CD4-positive, alpha-beta T cell treated with Interleukin-21 for 1 hour (primary cell): ENCODE data around the gene CERS5.

Source experiments
- DNase-seq: peaks from one replicate; pipeline ENCODE4 v3.0.0-alpha.2; 2020

Gene CERS5

GRCh38 chr12:50167049-50167828, at the start of gene CERS5:
Gene CERS5 (minus strand): TSS chr12:50167369. CDS start chr12:50167297, 72 bp downstream.
- peak; percentile 98 for DNase-seq

DNA sequence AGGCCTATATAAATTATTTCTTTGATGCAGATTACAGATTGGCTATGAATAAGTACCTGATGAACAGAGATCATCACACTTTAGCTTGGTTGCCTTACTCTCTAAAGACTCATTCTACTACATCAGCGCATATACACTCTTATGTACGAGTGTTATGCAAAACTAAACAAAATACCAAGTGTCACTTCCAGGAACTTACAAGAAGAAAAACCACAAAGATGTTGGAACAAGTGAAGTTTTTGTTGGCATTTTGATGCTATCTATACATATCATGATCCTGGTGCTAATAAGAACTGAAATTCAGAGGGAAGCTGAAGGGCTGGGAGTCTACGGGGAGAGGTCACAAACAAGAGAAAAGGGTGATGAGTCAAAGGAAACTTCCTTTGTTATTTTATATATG, 47.9 kb upstream of the CERS5 start:
- no peak for DNase-seq

GRCh38 chr12:50214018-50214417, 46.8 kb upstream of the CERS5 start:
- no peak for DNase-seq

GRCh38 chr12:50213439-50213838, 46.3 kb upstream of the CERS5 start:
- no peak for DNase-seq

GRCh38 chr12:50212071-50212467, 44.9 kb upstream of the CERS5 start:
- DNase-seq, result no peak

GRCh38 chr12:50211392-50212070, 44.4 kb upstream of the CERS5 start:
- DNase-seq, result no peak

GRCh38 chr12:50207424-50207823, 40.3 kb upstream of the CERS5 start:
- DNase-seq, result no peak

DNA sequence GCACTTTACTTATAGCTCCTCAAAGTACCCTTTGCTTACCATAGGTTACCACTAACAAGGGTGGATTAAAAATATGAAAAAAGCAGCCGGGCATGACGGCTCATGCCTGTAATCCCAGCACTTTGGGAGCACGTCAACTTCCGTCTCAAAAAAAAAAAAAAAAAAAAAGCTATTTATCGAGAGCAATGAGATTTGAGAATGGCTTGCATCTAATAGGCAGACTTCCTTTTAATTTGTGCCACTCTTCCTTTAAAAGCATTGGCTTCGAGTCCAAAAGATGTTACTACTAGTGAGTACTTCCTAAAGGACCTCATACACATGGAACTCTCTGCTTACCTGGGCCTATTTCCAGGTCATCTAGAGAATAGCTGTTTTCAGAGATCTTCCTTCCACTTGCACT, 38.5 kb upstream of the CERS5 start:
- no peak for DNase-seq

GRCh38 chr12:50203691-50204090, 36.5 kb upstream of the CERS5 start:
- DNase-seq, result no peak

GRCh38 chr12:50201987-50202521, 34.9 kb upstream of the CERS5 start:
- no peak for DNase-seq

DNA sequence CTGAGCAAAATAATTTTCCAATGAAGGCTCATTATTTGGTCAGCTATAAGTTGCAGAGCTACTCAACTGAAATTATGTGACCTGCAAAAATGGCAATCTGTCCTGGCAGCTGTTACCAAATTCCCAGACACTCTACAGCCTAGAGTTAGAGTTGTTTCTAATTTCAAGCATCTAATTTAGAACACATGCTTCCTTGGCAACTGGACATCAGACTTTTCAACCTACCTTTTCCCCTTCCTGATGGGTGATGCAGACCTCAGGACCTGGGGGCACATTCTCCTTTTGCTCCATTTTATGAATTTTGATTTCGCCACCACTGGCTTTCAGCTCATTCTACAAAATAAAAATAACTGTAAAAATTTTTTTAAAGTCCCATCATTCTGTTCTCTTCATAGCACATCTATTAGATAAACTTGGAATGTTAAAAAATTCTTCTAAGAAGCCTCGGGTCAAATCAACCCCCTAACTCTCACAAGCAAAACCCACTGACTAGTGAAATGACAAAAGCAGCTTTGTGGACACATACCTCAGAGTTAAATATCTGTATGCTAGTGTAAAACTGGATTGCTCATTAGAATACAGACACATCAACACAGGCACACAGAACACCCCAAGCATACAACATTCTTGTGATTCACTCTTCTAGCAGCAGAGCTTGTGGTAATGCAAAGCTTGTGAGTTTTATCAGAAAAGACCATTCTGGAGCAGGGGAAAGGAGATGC, 33.5 kb upstream of the CERS5 start:
- DNase-seq, result no peak

DNA sequence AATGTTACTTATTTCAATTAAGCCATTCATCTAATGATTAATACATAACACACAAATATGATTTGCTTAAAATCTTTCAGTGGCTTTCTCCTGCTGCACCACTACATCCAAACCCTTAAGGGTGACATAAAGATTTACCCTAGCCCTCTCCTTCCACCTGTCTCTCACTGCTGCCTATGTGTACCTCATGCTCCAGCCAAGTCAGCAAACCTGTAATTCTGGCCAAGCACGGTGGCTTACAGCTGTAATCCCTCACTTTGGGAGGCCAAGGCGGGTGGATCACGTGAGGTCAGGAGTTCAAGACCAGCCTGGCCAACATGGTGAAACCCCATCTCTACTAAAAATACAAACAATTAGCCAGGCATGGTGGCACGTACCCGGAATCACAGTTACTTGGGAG, 31.7 kb upstream of the CERS5 start:
- DNase-seq, result no peak

- no peak for DNase-seq
Observed at GRCh38 chr12:50197297-50197727, 30.1 kb upstream of the CERS5 start.

DNA sequence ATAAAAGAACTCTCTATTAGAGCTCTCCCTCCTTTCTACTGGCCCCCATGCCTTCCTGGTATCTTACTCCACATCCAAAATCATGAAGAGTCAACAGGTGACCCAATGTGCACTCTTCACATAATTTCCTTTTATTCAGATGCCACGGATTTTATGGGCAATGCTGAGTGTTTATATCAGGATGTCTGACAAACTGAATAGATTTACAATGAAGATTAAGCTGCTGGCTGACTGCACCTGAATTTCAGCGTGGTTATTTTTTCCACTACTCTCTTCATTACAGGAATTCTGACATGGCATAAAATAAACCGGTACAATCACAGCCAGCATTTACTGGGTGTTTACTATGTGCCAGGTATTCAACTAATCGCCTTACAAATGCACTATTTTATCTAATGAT, 29.4 kb upstream of the CERS5 start:
- DNase-seq, result no peak

DNA sequence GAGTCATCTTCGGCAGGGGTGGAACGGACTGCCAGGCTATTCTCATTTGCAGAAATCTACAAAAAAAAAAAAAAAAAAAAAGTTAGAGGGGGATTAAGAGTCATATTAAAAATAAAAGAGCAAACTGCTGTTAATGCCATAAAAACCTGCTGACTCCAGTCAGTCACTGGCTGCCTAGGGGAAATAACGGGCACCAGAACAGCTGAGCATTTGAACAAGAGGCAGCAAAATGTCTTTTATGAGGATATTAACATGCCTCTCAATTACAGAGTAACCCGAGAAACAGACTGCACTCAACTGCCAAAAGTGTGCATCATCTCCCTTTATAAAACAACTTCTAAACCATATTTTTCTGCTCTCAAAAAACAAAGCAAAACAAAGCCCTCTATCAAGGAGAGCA, 28.7 kb upstream of the CERS5 start:
- no peak for DNase-seq

- DNase-seq, result no peak
Observed at GRCh38 chr12:50192908-50193307, 25.7 kb upstream of the CERS5 start.

- no peak for DNase-seq
Observed at GRCh38 chr12:50192236-50192635, 25.1 kb upstream of the CERS5 start.

DNA sequence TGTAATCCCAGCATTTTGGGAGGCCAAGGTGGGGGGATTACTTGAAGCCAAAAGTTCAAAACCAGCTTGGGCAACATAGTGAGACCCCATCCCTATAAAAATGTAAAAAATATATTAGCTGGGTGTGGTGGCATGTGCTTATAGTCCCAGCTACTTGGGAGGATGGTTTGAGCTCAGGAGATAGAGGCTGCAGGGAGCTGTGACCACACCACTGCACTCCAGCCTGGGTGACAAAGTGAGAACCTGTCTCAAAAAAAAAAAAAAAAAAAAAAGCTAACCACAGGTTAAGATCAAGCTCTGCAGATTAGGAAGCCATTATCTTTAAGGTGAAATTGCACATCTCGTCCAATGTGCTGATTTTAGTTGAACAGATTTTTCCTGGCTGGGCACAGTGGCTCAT, 23.7 kb upstream of the CERS5 start:
- DNase-seq, result no peak

- DNase-seq, result peak; percentile 23
Observed at GRCh38 chr12:50188875-50189575, 21.9 kb upstream of the CERS5 start.

DNA sequence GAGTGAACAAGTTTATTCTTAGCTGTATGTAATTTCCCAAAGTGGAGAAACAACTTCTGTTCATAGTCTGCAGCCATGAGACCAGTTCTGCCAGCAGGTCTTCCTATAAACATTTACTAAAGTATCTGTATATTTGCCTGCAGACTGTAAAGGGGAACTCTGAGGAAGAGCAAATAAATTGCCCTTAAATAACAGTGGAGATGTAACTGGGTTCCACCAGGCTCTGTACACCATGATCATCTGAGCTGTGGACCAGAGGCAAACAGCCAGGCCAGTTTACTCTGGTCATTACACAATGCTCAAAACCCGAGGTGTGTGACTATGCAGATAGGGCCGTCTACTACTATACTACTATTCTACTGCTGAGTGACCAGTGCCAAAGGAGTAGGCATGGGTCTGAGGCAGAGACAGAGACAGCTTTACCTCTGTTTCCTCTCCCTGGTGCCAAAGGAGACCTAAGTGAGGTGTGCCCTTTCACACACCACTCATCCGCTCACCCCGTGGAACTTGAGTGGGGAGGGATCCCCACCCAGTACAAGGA, 21.1 kb upstream of the CERS5 start:
- DNase-seq, result no peak

DNA sequence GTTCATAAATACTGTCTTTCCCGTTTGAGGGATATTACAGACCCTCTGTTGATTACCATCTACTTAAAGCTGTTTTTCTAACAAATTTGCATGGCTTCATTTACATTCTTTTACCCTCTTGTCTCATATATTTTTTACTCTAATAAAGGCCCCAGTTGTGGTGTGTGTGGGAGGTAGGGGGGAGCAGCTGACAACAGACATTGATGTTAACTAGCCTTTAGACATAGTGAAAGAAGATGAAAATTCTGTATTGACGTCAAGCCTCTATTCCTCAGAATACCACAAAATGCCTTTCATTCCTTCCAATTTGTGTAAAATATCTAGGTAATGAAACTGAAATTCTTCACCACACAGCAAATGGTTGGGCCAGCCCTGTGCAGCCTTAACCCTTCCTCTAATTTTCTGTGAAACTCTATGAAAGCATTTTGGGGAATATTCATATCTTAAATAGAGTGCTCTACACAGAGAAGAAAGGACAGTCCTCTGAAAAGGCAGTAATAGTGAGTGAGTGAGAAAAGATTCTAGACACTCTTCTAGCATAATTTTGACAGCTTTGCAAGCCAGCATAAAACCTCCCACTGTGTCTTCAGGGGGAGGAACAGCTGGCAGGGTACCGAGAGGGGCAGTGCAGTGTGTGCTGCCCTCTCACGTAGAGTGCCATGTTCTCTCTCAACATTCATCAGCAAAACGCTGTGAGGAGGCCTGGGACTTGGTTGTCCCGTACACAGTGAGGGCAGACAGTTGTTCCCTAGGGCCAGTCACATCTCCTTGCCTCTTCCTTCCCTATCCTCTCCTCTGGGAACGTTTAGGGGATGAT, 20.1 kb upstream of the CERS5 start:
- DNase-seq, result no peak

GRCh38 chr12:50186681-50187080, 19.5 kb upstream of the CERS5 start:
- DNase-seq, result no peak
